Endothelial cell of umbilical vein (primary cell): ENCODE results near the gene ALK.

Source experiments
- EZH2 ChIP-seq: IDR thresholded peaks from 2 replicates; pipeline ENCODE4 v1.6.1; 2012; ENCODE audit warnings: borderline replicate concordance, low read depth, mild to moderate bottlenecking, moderate library complexity, low read length, inconsistent platforms; ENCODE audit not compliant: severe bottlenecking
- JUN ChIP-seq: IDR thresholded peaks from 2 replicates; pipeline ENCODE4 v1.6.1; 2011; ENCODE audit warnings: borderline replicate concordance, low read depth; ENCODE audit not compliant: insufficient read length, insufficient read depth
- MAX ChIP-seq: IDR thresholded peaks from 2 replicates; pipeline ENCODE4 v1.6.1; 2011; ENCODE audit not compliant: insufficient read depth, insufficient read length
- POLR2A ChIP-seq: IDR thresholded peaks from 2 replicates; pipeline ENCODE4 v1.6.1; 2012; ENCODE audit warnings: low read depth, mild to moderate bottlenecking, control low read depth, low read length
- TF ChIP-seq, protein P1 (sequence below), 2 donors: IDR thresholded peaks; 1 replicate in 1 of 2; 2 replicates in 1 of 2; pipeline ENCODE4 v1.5.1; 2011; ENCODE audit warnings: low read length in 2 of 2, mild to moderate bottlenecking in 2 of 2, moderate library complexity in 2 of 2, control low read depth in 1 of 2, inconsistent platforms in 1 of 2, low read depth in 1 of 2; ENCODE audit not compliant: insufficient read depth in 1 of 2; ENCODE audit errors: extremely low read depth in 1 of 2

- TF ChIP-seq, protein P1, sequence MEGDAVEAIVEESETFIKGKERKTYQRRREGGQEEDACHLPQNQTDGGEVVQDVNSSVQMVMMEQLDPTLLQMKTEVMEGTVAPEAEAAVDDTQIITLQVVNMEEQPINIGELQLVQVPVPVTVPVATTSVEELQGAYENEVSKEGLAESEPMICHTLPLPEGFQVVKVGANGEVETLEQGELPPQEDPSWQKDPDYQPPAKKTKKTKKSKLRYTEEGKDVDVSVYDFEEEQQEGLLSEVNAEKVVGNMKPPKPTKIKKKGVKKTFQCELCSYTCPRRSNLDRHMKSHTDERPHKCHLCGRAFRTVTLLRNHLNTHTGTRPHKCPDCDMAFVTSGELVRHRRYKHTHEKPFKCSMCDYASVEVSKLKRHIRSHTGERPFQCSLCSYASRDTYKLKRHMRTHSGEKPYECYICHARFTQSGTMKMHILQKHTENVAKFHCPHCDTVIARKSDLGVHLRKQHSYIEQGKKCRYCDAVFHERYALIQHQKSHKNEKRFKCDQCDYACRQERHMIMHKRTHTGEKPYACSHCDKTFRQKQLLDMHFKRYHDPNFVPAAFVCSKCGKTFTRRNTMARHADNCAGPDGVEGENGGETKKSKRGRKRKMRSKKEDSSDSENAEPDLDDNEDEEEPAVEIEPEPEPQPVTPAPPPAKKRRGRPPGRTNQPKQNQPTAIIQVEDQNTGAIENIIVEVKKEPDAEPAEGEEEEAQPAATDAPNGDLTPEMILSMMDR (IDR thresholded peaks at IDR 0.05; ENCODE audit: extremely low read depth in 1 of 2, insufficient read depth in 1 of 2, low read depth in 1 of 2, low read length in 2 of 2): no peak
- TF ChIP-seq EZH2 (no peak), POLR2A (no peak), MAX (no peak), JUN (no peak)
Observed at GRCh38 chr2:29643196-29643595, 278.2 kb downstream of the ALK start.
